ENCODE data around the gene USP13. TPM values are rescaled to one million over a fixed set of nuclear protein-coding genes. Genes with fewer than 3 reads are reported as not detected.

USP13 gene
- total and polyA plus RNA-seq, 2 of the 13 experiments (the other 11 are each of a cell fraction or from before 2014, with no cell fraction given), result 15.9 to 36.7 TPM

DNA sequence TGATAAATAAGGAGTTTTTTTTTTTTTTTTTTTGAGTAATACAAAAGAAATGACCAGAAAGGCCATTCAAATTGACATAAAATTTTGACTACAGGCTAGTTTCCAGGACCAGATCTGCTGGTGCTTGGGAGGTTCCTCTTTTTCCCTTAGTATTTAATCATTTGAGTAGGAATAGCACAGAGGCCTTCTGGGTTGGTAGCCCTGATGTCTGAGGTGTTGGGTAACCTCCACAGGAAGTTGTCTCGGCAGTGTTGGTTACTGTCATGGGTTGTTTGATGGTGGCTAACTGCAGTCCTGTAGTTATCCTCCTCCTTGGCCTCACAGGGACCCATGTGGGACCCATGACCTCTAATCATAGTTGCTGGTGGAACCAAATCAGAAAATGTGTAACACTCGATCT lies 91.1 kb downstream of the USP13 start (continued):
- TF ChIP-seq ZNF724P (CRISPR knock-in tag; IDR thresholded peaks at IDR 0.05; ENCODE audit: borderline replicate concordance), result no peak
- no peak for TF ChIP-seq BHLHE40 (IDR thresholded peaks at IDR 0.05; ENCODE audit: low read length)
- no peak for TF ChIP-seq SP140L (CRISPR knock-in tag; IDR thresholded peaks at IDR 0.05; ENCODE audit: borderline replicate concordance)
- TF ChIP-seq ZNF251 (CRISPR knock-in tag; IDR thresholded peaks at IDR 0.05), result no peak
- no peak for TF ChIP-seq HNRNPUL1 (IDR thresholded peaks at IDR 0.05; ENCODE audit: low read depth, low read length)

DNA sequence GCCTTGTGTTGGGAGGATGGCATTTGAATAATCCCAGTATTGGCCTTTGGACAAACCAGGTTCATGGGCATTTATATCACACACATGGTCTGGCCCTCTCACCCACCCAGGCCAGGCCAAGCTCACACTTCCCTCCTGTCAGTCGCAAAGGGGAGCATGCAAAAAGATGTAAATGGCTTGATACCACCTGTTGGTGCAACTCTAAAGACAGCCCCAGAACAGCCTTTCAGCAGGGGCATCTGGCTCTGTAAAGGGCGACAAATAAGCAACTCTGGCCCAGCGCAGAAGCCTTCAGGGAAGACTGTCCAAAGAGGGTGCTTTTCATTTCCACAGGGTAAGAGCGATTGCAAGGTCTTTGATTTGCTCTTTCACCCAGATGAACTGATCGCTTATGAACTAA lies 91.8 kb downstream of the USP13 start:
- H3K9me3 ChIP-seq (ENCODE audit: low read length), result no peaks in the 10 kb centered on the region
- TF ChIP-seq AGO2 (optimal IDR thresholded peaks at IDR 0.05; ENCODE audit: low read depth, low read length), result no peak
- TF ChIP-seq ZNF569 (CRISPR knock-in tag; IDR thresholded peaks at IDR 0.05; ENCODE audit: borderline replicate concordance), result no peak
- TF ChIP-seq, protein P1, sequence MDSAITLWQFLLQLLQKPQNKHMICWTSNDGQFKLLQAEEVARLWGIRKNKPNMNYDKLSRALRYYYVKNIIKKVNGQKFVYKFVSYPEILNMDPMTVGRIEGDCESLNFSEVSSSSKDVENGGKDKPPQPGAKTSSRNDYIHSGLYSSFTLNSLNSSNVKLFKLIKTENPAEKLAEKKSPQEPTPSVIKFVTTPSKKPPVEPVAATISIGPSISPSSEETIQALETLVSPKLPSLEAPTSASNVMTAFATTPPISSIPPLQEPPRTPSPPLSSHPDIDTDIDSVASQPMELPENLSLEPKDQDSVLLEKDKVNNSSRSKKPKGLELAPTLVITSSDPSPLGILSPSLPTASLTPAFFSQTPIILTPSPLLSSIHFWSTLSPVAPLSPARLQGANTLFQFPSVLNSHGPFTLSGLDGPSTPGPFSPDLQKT (CRISPR knock-in tag; IDR thresholded peaks at IDR 0.05; ENCODE audit: borderline replicate concordance), result no peak
- TF ChIP-seq SKI (IDR thresholded peaks at IDR 0.05; ENCODE audit: partially characterized antibody), result no peak
- no peak for TF ChIP-seq ZNF720 (CRISPR knock-in tag; IDR thresholded peaks at IDR 0.05)
- no peak for TF ChIP-seq THAP11 (CRISPR knock-in tag; IDR thresholded peaks at IDR 0.05)
- TF ChIP-seq MAFF (IDR thresholded peaks at IDR 0.05; ENCODE audit: low read depth, low read length), result no peak
- no peak for TF ChIP-seq ZNF343 (CRISPR knock-in tag; IDR thresholded peaks at IDR 0.05)
- no peak for TF ChIP-seq CREB3 (CRISPR knock-in tag; IDR thresholded peaks at IDR 0.05)
- no peak overlapping the region for H3K9ac ChIP-seq (ENCODE audit: insufficient read depth, low read depth, low read length)
- ATAC-seq (no peak), DNase-seq (ENCODE audit: low spot score) (no peak), FAIRE-seq (no peak)
- no peaks in the 10 kb centered on the region for H4K20me1 ChIP-seq (ENCODE audit: insufficient read depth, low read length)
- intact Hi-C loops (cut with micrococcal nuclease; ENCODE audit: unreplicated experiment) (no loop called here), in situ Hi-C loops (cut with HindIII; ENCODE audit: extremely low pct_ligation_motif_present, low pct_unique_long_range_greater_than_20kb) (no loop called here)
- peaks cover 15 to 56% of the 10 kb centered on the region in 2 experiments; a peak in 4 of 5 replicates for H3K36me3 ChIP-seq (replicated peaks in 1 of 2; ENCODE audit: control insufficient read depth in 1 of 2, insufficient read depth in 2 of 2, low read length in 2 of 2)
- no peak overlapping the region for H3K27ac ChIP-seq (ENCODE audit: extremely low read length, insufficient read depth, low read length)
- no peaks in the 10 kb centered on the region for H3K27me3 ChIP-seq (ENCODE audit: control insufficient read depth in 1 of 2, insufficient read depth in 2 of 2, low read length in 2 of 2)
- POLR2A ChIA-PET, result no interaction called here
- no peak overlapping the region for H3K4me3 ChIP-seq (replicated peaks in 1 of 3; ENCODE audit: insufficient read depth in 1 of 3, low read depth in 2 of 3, low read length in 3 of 3)
- peaks cover 14% of the 10 kb centered on the region for H3K79me2 ChIP-seq (ENCODE audit: insufficient read depth, low read length)
- CTCF ChIA-PET (ENCODE audit: low intra/inter-chr PET ratio, low total read pairs), result no interaction called here
- BruUV-seq (replicated peaks), result no TSS peak
- WGBS (ENCODE audit: low lambda C conversion rate), result 98% methylated on average over 4 of the region's 5 CpGs
- no peak overlapping the region; the same call in 1 of the 2 replicates for H3K4me2 ChIP-seq (ENCODE audit: low read depth, low read length)
- no peak overlapping the region for H2AFZ ChIP-seq (ENCODE audit: low read length)
- H3K4me1 ChIP-seq (ENCODE audit: insufficient read depth, low read length), result peaks cover 51% of the 10 kb centered on the region

Measured in HepG2 (cell line).